ENCODE data around the gene NTRK2.

Gene NTRK2

DNA sequence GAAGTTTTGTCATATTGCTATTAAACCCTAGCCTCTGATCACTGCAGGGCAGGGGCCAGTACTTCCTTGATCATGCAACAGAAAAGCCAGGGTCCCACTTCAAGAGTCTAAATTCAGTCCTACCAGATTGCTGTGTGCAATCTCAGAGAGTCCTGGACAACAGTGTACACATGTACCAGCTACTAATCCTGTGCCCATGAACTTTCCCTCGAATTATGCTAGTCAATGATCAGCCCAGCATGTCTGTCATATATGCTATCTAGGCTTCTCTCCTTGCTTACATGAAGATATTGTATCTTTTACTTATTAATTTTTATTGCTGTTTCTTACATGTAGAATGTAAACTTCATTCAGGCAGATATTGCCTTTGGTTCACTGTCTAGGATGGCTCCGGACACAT is 367.0 kb downstream of the NTRK2 start:
- TF ChIP-seq, protein P1, sequence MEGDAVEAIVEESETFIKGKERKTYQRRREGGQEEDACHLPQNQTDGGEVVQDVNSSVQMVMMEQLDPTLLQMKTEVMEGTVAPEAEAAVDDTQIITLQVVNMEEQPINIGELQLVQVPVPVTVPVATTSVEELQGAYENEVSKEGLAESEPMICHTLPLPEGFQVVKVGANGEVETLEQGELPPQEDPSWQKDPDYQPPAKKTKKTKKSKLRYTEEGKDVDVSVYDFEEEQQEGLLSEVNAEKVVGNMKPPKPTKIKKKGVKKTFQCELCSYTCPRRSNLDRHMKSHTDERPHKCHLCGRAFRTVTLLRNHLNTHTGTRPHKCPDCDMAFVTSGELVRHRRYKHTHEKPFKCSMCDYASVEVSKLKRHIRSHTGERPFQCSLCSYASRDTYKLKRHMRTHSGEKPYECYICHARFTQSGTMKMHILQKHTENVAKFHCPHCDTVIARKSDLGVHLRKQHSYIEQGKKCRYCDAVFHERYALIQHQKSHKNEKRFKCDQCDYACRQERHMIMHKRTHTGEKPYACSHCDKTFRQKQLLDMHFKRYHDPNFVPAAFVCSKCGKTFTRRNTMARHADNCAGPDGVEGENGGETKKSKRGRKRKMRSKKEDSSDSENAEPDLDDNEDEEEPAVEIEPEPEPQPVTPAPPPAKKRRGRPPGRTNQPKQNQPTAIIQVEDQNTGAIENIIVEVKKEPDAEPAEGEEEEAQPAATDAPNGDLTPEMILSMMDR (conservative IDR thresholded peaks at IDR 0.05; ENCODE audit: low read depth), result no peak
- no peak for DNase-seq (ENCODE audit: low spot score)
- CTCF ChIA-PET, result interaction anchor here (0.8 kb wide), 2 partner anchors 222 to 389 kb away, joined by 3 read pairs; no protein-coding TSS in a partner anchor
- POLR2A ChIA-PET (ENCODE audit: low non-redundant PET), result no interaction called here
- no peak overlapping the region for H3K27ac ChIP-seq

DNA sequence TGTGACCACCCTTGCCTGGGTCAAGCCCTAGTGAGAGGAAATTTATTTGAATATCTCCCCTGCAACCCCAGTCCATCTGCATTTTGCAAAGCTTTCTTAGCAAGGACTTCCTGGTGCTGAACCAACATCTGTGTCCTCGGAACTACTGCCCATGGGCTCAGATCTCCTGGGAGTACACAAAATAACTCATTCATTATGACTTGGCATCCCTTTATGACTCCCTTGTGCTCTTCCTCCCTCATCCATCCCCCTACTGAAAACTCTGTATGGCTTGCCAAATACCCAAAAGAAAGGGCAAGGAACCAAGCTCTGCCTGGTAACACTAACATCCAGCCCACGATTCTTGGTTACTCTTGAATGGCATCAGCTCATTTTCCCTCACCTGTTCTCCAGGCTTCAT is 368.5 kb downstream of the NTRK2 start:
- CTCF ChIA-PET, result interaction anchor here (0.6 kb wide), 1 partner anchor 8 kb away, joined by 7 read pairs; no protein-coding TSS in a partner anchor
- DNase-seq (ENCODE audit: low spot score), result no peak
- TF ChIP-seq, protein P1 (conservative IDR thresholded peaks at IDR 0.05; ENCODE audit: low read depth), result no peak
- no peak overlapping the region for H3K27ac ChIP-seq
- POLR2A ChIA-PET (ENCODE audit: low non-redundant PET), result no interaction called here

DNA sequence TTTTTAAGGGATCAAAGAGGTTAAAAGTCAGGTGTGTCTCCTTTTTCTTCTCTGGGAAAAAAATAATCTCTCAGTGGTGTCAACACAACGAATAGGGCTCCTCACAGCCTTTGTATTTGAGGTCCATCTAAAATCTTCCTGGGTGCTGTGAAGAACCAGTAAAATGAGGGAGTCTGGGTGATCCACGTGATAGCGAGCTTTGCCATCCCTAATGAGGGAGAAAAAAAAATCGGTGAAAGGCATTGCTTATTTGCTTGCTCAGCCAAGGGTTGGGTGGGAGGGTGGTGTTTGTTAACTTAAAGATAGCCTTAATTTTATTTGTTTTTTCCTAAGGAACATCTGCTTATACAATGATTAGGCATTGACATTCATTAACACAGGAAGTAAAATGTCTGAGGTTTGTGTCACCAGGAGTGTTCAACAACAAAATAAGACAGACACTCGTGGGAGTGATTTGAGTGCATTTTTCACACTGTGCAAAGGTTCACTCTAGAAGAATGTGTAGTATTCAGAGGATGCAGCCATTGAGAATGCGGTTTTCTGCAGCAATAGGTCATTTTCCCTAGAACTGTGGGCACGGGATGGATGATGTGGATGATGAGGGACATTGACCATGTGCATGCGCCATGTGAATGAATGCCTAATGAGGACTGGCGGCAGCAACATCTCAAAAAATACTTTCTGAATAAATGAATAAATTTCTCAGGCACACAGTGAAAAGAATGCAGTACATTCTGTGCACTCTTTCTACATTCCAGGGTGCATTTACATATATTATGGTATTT is 369.5 kb downstream of the NTRK2 start:
- TF ChIP-seq, protein P1 (conservative IDR thresholded peaks at IDR 0.05; ENCODE audit: low read depth), result no peak
- POLR2A ChIA-PET (ENCODE audit: low non-redundant PET), result no interaction called here
- CTCF ChIA-PET, result interaction anchor here (0.6 kb wide), 1 partner anchor 9 kb away, joined by 7 read pairs; no protein-coding TSS in a partner anchor
- H3K27ac ChIP-seq, result no peak overlapping the region
- DNase-seq (ENCODE audit: low spot score), result no peak

DNA sequence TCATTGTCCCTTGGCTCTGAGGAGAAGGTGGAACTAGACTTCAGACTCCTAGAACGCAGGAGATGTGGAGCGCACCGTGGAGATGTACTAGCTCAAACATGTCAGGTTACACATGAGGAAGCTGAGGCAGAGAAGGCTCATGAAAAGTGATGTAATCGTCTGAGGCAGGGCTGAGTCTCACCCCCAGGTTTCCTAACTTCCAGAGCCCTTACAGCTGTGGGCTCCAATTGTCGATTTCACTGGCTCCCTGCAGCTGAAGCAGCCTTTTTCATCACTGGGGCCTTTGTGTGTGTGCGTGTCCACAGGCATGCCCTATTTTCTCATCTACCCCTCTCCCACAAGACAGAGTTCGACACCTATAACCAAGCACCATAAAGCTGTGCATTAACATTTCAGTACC is 370.6 kb downstream of the NTRK2 start:
- TF ChIP-seq, protein P1 (conservative IDR thresholded peaks at IDR 0.05; ENCODE audit: low read depth), result no peak
- H3K27ac ChIP-seq, result no peak overlapping the region
- POLR2A ChIA-PET (ENCODE audit: low non-redundant PET), result no interaction called here
- no peak for DNase-seq (ENCODE audit: low spot score)
- CTCF ChIA-PET, result interaction anchor here (0.5 to 1.1 kb wide), 3 partner anchors 8 to 104 kb away, joined by 3 read pairs; no protein-coding TSS in a partner anchor

DNA sequence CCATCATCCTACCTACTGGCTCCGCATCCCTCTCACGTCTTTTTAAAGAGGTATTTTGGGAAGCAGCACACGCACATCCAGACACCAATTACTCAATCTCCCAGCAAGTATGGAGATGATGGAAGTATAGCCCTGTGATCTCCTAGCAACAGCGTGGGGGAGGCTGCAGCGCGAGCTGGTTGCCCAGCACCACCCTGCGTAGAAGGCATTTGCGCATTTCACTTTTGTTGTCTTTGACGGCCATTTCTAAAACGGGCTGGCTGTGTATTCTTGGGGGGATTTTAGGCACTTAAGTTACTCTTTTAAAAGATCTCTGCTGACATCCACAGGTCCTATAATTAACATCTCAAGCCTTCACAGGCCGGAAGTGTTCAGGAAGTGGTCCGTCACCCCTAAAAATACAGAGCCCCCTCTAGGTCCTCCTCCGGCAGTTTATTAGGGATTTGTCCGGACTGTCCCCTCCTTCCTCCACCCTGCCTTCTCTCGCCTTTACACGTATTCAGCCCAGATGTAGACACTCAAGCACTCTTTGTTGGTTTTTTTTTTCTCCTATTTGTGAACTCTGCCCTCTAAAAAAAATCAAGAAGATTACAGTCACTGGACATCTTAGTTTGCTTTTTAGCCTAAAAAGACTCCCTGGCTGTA is 371.4 kb downstream of the NTRK2 start:
- no peak for DNase-seq (ENCODE audit: low spot score)
- H3K27ac ChIP-seq, result no peak overlapping the region
- ChIA-PET POLR2A (ENCODE audit: low non-redundant PET) (no interaction called here), CTCF (interaction anchor here (1.1 kb wide), 1 partner anchor 103 kb away, joined by 3 read pairs; no protein-coding TSS in a partner anchor)
- TF ChIP-seq, protein P1 (conservative IDR thresholded peaks at IDR 0.05; ENCODE audit: low read depth), result no peak

DNA sequence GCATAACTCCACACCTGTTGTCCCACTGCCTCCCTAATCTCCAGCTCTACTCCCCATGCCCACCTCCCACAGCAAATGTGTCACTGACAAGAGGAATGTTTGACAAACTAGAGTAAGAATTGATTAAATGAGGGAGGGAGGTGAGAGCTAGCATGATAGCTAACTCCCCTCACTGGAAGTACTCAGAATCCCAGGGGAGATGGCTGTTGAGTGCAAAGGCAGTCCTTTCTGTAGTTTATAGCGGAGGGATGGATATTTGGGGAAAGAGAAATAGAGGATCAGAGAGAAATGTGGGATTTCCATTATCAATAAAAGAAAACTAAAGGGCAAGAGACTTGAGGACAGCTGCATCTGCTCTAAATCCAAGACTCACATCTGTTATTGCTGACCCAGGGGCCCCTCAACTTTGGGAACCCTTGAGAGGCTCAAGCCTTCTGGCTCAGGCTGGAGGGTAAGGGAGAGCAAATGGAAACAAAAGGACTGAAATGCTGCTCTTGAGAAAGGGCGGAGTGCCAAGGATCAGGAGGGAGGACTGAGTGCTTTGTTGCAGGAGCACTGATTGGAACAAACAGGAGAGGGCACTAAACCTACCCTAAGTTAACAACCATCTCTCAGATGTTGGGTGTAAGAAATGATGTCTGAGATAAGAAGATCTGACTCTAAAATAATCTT is 372.1 kb downstream of the NTRK2 start:
- CTCF ChIA-PET, result no interaction called here
- TF ChIP-seq, protein P1 (conservative IDR thresholded peaks at IDR 0.05; ENCODE audit: low read depth), result no peak
- no peak overlapping the region for H3K27ac ChIP-seq
- POLR2A ChIA-PET (ENCODE audit: low non-redundant PET), result no interaction called here
- DNase-seq (ENCODE audit: low spot score), result no peak
